Mesodermal cell (in vitro differentiated cells): Measurements from ENCODE around the gene PDZD8.

ENCODE experiments used
- H3K27ac ChIP-seq: 2 replicates; pipeline ENCODE4 v1.7.0; 2013; ENCODE audit warnings: mild to moderate bottlenecking, low read depth, low read length, moderate library complexity; ENCODE audit not compliant: severe bottlenecking
- H3K36me3 ChIP-seq: 2 replicates; pipeline ENCODE4 v1.7.1; 2013; ENCODE audit warnings: mild to moderate bottlenecking, low read length, moderate library complexity; ENCODE audit not compliant: control insufficient read depth, insufficient read depth
- H3K4me1 ChIP-seq: one replicate; pipeline ENCODE4 v1.7.1; 2013; ENCODE audit warnings: mild to moderate bottlenecking, low read length; ENCODE audit not compliant: insufficient read depth, control insufficient read depth, poor library complexity, severe bottlenecking
- H3K4me3 ChIP-seq: 2 replicates; pipeline ENCODE4 v1.7.0; 2013; ENCODE audit warnings: low read length, control low read depth, mild to moderate bottlenecking; ENCODE audit not compliant: insufficient read depth, poor library complexity, severe bottlenecking; ENCODE audit errors: extremely low read depth
- H3K9me3 ChIP-seq: 2 replicates; pipeline ENCODE4 v1.7.1; 2013; ENCODE audit warnings: mild to moderate bottlenecking, low read length, moderate library complexity; ENCODE audit not compliant: control insufficient read depth
- WGBS, 2 experiments: methylation state at CpG; one replicate each; pipeline ENCODE4 v1.1.5; 2013; ENCODE audit warnings: missing lambda C conversion rate in 2 of 2; ENCODE audit not compliant: insufficient coverage in 2 of 2; 5-methylcytosine and 5-hydroxymethylcytosine counted together

Gene PDZD8

DNA sequence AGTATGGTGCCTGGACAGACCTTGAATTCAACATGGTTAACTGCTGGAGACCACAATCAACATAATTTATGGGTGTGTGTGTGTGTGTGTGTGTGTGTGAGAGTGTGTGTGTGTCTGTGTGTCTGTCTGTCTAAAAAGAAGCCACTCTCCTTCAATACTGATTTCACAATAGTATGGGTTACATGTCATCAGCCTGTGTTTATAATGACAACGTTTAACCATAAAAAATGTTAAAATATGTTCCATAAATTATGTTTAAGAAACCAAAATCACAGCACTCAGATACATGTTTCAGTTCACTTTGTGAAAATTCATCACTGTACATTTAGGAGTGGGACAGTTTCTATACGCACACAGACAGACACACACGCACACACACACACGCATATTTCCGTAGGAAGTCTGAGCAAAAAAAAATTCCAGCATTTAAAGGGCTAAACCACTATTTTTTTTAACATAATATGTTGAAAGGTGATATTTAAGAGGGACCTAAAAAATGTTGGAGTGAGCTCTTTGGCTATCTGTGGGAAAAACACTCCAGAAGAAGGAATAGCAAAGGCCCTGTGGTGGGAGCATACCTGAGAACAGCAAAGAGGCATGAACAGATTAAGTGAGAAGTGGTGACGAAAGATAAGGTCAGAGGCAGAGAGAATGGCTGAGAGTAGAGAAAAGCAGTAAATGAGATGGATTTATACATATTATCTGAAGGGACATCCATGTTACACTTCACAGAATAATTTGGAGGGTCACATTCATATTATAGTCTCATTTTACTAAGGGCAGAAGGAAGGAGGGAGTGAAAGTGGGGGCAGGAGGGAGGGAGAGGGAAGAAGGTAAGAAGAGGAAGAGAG, 10.9 kb downstream of the PDZD8 start:
- Histone ChIP-seq H3K4me3 (no peak overlapping the region), H3K9me3 (no peaks in the 10 kb centered on the region), H3K4me1 (peaks cover 7% of the 10 kb centered on the region), H3K27ac (no peak overlapping the region), H3K36me3 (no peaks in the 10 kb centered on the region)
- WGBS, 2 experiments, result no CpG with 5 or more reads among the region's 6 CpGs

DNA sequence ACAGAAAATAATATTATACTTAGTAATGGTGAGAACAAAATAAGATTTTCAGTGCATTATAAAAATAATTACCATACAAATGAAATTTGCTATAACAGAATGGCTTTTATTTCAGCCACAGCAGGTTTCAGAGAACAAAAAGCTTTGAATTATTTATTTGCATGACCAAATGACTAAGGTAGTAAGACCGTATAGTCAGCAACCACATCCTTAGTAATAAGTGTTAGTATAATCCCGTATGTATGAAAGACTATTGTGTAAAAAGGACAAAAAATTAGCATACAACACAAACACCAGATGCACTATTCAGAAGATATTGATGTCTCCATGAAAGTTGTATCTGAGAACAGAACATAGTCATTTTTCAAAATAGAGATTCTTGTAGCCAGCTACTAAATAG, 12.2 kb downstream of the PDZD8 start:
- Histone ChIP-seq H3K4me3 (no peak overlapping the region), H3K27ac (no peak overlapping the region), H3K4me1 (peaks cover 7% of the 10 kb centered on the region), H3K36me3 (no peaks in the 10 kb centered on the region), H3K9me3 (no peaks in the 10 kb centered on the region)
- no CpG with 5 or more reads among the region's 2 CpGs for WGBS, 2 experiments

DNA sequence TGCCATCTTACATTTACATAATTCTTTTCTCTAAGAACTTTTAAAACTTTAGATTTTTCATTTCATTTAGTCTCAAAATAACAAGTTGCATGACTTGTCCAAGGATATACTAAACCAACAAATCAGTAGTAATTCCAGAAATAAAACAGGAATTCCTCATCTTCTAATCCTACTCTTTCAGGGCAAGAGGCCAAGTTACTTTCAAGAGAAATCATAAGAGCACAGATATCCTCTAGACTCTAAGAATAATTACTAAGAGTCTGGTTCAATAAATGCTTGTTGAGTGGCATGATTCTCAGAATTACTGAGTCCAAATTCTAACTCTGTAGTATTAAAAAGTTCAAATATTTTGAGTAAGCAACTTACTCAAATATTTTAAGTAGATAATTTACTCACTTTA, 12.9 kb downstream of the PDZD8 start:
- Histone ChIP-seq H3K27ac (no peak overlapping the region), H3K9me3 (no peaks in the 10 kb centered on the region), H3K4me1 (peaks cover 7% of the 10 kb centered on the region), H3K36me3 (no peaks in the 10 kb centered on the region), H3K4me3 (no peak overlapping the region)

DNA sequence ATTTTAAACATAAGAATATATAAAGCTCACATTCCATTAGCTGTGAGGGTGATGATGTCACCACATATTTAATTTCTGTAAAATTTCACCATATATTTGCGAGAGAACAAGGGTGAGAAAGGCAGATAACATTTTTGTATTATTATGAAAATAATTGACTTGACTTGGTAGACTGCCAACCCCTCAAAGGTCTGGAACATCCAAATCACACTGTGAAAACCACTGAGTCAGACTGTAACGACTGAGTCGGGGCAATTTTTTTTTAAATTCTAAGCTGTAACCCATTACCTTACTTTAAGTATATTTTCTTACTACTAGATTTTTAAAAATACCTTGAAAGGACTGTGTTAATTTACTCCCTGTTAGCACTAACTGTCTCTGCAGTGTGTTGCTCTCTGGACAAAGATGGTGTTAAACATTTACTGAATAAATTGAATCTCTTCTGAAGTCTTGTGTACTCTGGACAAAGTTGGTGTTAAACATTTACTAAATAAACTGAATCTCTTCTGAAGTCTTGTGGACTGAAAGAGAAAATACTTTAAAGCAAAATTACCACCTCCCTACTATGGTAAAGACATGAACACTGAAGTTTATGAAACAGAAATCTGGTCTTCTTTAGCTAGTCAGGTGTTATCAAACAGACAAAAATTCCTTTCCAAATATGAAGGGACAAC, 14.1 kb downstream of the PDZD8 start:
- H3K9me3 ChIP-seq, result no peaks in the 10 kb centered on the region
- WGBS, 2 experiments, result no CpG with 5 or more reads among the region's 3 CpGs
- H3K4me1 ChIP-seq, result peaks cover 7% of the 10 kb centered on the region
- H3K36me3 ChIP-seq, result no peaks in the 10 kb centered on the region
- H3K27ac ChIP-seq, result no peak overlapping the region
- no peak overlapping the region for H3K4me3 ChIP-seq

DNA sequence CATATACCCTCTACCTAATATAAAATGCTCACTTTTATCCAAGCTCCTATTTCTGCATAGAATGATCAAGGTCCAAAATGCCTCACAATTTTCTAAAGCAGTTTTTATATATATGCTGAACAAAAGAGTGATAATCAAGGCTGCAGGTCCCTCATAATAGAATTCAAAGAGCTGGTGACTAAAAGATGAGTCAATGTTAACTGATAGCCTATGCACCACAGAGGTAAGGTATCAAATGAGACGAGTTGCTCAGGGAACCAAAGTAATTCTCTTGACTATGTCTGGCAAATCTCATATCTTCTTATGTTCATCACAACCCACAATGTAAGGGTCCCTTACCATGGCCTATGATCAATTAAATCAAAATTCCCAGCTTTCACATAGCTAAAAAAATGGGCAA, 15.2 kb downstream of the PDZD8 start:
- Histone ChIP-seq H3K36me3 (no peaks in the 10 kb centered on the region), H3K4me3 (no peak overlapping the region), H3K27ac (no peak overlapping the region), H3K4me1 (peaks cover 7% of the 10 kb centered on the region), H3K9me3 (no peaks in the 10 kb centered on the region)
- WGBS, 2 experiments, result 67 to 100% methylated on average over 1 of the region's 1 CpG

DNA sequence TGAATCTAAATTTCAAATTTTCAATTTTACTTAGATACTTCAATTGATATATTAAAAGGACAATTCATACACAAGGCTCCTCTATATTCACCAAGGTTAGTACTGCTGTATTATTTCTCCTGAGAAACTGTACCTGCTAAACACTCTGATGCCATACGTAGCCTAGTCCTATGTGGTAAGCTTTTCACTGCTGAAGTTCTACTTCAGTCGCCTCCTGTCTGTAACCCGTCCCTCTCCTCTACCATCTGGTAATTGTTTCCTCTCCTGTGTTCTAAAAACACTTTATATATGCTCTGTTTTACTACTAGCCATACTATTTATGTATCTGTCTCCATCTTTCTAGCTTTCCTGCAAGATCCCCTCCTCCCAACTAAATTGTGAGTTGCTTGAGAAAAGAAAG, 20.2 kb downstream of the PDZD8 start:
- Histone ChIP-seq H3K9me3 (no peaks in the 10 kb centered on the region), H3K27ac (no peak overlapping the region), H3K4me3 (no peak overlapping the region), H3K4me1 (peaks cover 6% of the 10 kb centered on the region), H3K36me3 (no peaks in the 10 kb centered on the region)
- WGBS, 2 experiments, result 62 to 81% methylated on average over 3 of the region's 3 CpGs

DNA sequence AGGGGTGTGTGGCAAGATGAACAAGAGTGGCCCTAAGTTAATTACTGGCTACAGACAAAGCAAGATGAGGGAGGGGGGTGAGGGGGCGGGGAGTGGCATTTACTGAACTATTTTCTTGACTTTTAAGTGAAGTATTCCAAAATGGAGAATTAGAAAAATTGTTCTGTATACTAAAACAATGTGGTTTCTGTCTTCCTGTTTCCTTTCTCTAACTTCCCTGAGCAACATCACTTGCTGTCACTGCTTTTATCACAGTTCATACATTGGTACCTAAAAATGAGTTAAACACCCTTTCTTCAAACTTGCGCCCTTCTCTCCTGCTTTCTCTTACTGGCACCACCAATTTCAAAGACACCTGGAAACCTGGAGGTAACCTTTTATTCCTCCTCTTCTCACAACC, 21.6 kb downstream of the PDZD8 start:
- 90 to 96% methylated on average over 1 to 2 of the region's 2 CpGs for WGBS, 2 experiments
- no peak overlapping the region for H3K4me3 ChIP-seq
- H3K4me1 ChIP-seq, result peaks cover 4% of the 10 kb centered on the region
- no peak overlapping the region for H3K27ac ChIP-seq
- H3K36me3 ChIP-seq, result no peaks in the 10 kb centered on the region
- H3K9me3 ChIP-seq, result no peaks in the 10 kb centered on the region

DNA sequence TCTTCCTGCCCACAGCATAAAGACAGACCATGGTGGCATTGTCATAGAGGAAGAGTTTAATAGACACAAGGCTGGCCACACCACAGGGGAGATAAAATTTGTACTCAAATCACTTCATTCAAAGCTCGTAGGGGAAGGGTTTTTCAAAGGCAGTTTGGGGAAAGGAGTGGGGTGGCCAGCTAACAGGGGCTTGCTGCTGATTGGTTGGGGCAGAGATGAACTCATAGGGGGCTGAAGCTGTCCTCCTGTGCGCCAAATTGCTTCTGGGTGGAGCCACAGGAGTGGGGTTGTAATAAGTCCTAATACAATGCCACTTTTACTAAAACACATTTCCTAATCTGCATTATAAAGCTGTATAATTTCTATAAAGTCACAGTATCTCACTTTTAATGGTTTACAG, 22.5 kb downstream of the PDZD8 start:
- Histone ChIP-seq H3K27ac (no peak overlapping the region), H3K9me3 (no peaks in the 10 kb centered on the region), H3K36me3 (no peaks in the 10 kb centered on the region), H3K4me3 (no peak overlapping the region), H3K4me1 (peaks cover 4% of the 10 kb centered on the region)
- WGBS, 2 experiments, result 83% methylated on average over 1 of the region's 2 CpGs; no CpG with 5 or more reads in 1 of the 2 experiments

DNA sequence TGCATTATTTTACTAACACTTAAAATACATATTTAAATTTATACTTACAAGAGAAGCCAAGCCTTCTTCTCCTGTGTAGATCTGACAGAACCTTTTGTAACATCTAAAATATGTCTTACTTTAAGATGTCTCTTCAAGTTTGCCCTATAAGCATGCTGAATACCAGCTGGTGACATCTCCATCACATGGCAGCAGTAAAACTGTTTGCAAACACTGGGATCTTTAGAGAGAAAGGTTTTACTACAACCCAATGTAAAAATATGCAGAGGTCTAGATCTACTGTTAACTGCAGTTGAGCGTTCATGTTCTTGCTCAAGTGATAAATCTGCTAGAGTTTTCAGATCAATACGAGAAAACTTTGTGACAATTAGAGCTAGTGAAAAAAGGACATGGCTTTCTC, 23.2 kb downstream of the PDZD8 start:
- Histone ChIP-seq H3K9me3 (no peaks in the 10 kb centered on the region), H3K27ac (no peak overlapping the region), H3K4me1 (peaks cover 4% of the 10 kb centered on the region), H3K4me3 (no peak overlapping the region), H3K36me3 (no peaks in the 10 kb centered on the region)
- 92 to 100% methylated on average over 2 of the region's 2 CpGs for WGBS, 2 experiments

DNA sequence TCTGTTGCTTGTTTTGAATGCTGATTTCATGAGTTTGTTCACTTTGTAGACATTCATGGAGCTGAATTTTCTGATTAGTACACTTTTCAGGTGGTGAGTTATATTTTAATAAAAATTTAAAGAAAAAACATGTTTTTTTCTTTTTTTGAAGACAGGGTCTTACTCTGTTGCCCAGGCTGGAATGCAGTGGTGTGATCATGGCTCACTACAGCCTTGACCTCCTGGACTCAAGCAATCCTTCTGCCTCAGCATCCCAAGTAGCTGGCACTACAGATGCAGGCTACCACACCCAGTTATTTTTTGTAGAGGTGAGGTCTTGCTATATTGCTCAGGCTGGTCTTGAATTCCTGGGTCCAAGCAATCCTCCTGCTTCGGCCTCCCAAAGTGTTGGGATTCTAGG, 23.7 kb downstream of the PDZD8 start:
- H3K9me3 ChIP-seq, result no peaks in the 10 kb centered on the region
- peaks cover 4% of the 10 kb centered on the region for H3K4me1 ChIP-seq
- H3K27ac ChIP-seq, result no peak overlapping the region
- no peaks in the 10 kb centered on the region for H3K36me3 ChIP-seq
- H3K4me3 ChIP-seq, result no peak overlapping the region
- no CpG with 5 or more reads among the region's 1 CpG for WGBS, 2 experiments

DNA sequence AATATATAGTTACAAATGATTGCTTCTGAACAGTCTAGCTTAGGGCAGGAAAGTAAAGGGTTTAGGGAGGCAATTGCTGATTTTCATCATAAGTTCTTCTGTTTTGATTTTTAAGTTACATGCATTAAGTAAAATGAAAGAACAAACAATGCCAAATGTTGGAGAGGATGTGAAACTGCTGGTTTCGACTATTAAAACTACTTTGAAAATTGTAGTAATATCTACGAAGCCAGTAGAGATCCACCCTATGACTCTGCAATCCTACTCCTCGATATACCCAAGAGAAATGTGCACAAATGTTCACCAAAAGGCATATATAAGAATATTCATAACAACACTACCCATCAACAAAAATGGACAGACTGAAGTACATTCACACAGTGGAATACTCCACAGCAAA, 24.3 kb downstream of the PDZD8 start:
- Histone ChIP-seq H3K4me3 (no peak overlapping the region), H3K27ac (no peak overlapping the region), H3K9me3 (no peaks in the 10 kb centered on the region), H3K4me1 (peaks cover 4% of the 10 kb centered on the region), H3K36me3 (no peaks in the 10 kb centered on the region)
- 100% methylated on average over 1 of the region's 3 CpGs; no CpG with 5 or more reads in 1 of the 2 experiments for WGBS, 2 experiments
